WTC11 (cell line): ENCODE measurements around the gene SUMO1. TPM values are rescaled to one million over a fixed set of nuclear protein-coding genes. Genes with fewer than 3 reads are reported as not detected.

Experiments used
- ATAC-seq: fragments of 200-7000 bp; cut with Tn5 transposase; 2 replicates; pipeline ENCODE4 v1.10.0; 2021; ENCODE audit warnings: mild to moderate bottlenecking, moderate library complexity
- CTCF ChIA-PET: fragments of 300-600 bp; sonication (Branson Sonifier 250); formaldehyde crosslinking; loops from one replicate; lab custom pipeline; 2021; ENCODE audit warnings: antibody characterized with exemption; lab: Charles Lee
- POLR2A ChIA-PET: fragments of 350-600 bp; sonication (Branson Sonifier 250); formaldehyde crosslinking; loops from one replicate; lab custom pipeline; 2021; ENCODE audit warnings: antibody characterized with exemption; lab: Charles Lee
- DNase-seq: peaks from one replicate; pipeline ENCODE4 v3.0.0; 2021; ENCODE audit warnings: low spot score
- H3K27ac Mint-ChIP-seq: 2 replicates; pipeline ENCODE4 v1.8.0; 2021; ENCODE audit warnings: mixed read lengths
- H3K27me3 Mint-ChIP-seq: 2 replicates; pipeline ENCODE4 v1.8.0; 2021; ENCODE audit warnings: low read depth, mild to moderate bottlenecking, moderate library complexity, mixed read lengths
- H3K36me3 Mint-ChIP-seq: 2 replicates; pipeline ENCODE4 v1.8.0; 2021; ENCODE audit warnings: mixed read lengths
- H3K4me1 Mint-ChIP-seq: 2 replicates; pipeline ENCODE4 v1.8.0; 2022; ENCODE audit warnings: mixed read lengths
- H3K4me3 Mint-ChIP-seq: 2 replicates; pipeline ENCODE4 v1.8.0; 2021; ENCODE audit warnings: mild to moderate bottlenecking, moderate library complexity, mixed read lengths
- H3K9me3 Mint-ChIP-seq: 2 replicates; pipeline ENCODE4 v1.8.0; 2021; ENCODE audit warnings: mixed read lengths
- ARID4B ChIP-seq: sonication (generic); formaldehyde crosslinking; IDR thresholded peaks from 2 replicates; pipeline ENCODE4 v1.8.0; 2023; ENCODE audit warnings: missing genetic modification reagents, mild to moderate bottlenecking, borderline replicate concordance
- ATF1 ChIP-seq: sonication (generic); formaldehyde crosslinking; IDR thresholded peaks from 2 replicates; pipeline ENCODE4 v1.8.1; 2023; ENCODE audit warnings: mild to moderate bottlenecking, moderate library complexity, missing genetic modification reagents
- CBFB ChIP-seq: sonication (generic); formaldehyde crosslinking; IDR thresholded peaks from 2 replicates; pipeline ENCODE4 v1.8.1; 2022; ENCODE audit warnings: mild to moderate bottlenecking, low read depth, missing genetic modification reagents
- CDX4 ChIP-seq: fragments of 250-450 bp; sonication (Bioruptor Pico); IDR thresholded peaks from 2 replicates; pipeline ENCODE4 v1.9.0; 2021; ENCODE audit warnings: moderate library complexity, mild to moderate bottlenecking, inconsistent platforms, borderline replicate concordance
- CREM ChIP-seq: sonication (generic); formaldehyde crosslinking; IDR thresholded peaks from 2 replicates; pipeline ENCODE4 v1.8.1; 2022; ENCODE audit warnings: mild to moderate bottlenecking, missing genetic modification reagents, moderate library complexity
- EMX1 ChIP-seq: fragments of 250-450 bp; sonication (Bioruptor Pico); IDR thresholded peaks from 2 replicates; pipeline ENCODE4 v1.8.0; 2021; ENCODE audit warnings: mild to moderate bottlenecking
- ETV6 ChIP-seq: sonication (generic); formaldehyde crosslinking; IDR thresholded peaks from 2 replicates; pipeline ENCODE4 v1.8.1; 2022; ENCODE audit warnings: mild to moderate bottlenecking, missing genetic modification reagents
- FOXJ3 ChIP-seq: sonication (generic); formaldehyde crosslinking; IDR thresholded peaks from 2 replicates; pipeline ENCODE4 v1.9.0; 2021; ENCODE audit warnings: missing genetic modification reagents, mild to moderate bottlenecking, borderline replicate concordance
- IRF2 ChIP-seq: sonication (generic); formaldehyde crosslinking; IDR thresholded peaks from 2 replicates; pipeline ENCODE4 v1.8.0; 2022; ENCODE audit warnings: low read depth, missing genetic modification reagents, borderline replicate concordance
- MYBL2 ChIP-seq: sonication (generic); formaldehyde crosslinking; IDR thresholded peaks from 2 replicates; pipeline ENCODE4 v1.8.1; 2023; ENCODE audit warnings: mild to moderate bottlenecking, moderate library complexity, missing genetic modification reagents
- PRRX2 ChIP-seq: fragments of 250-450 bp; sonication (Bioruptor Pico); IDR thresholded peaks from 2 replicates; pipeline ENCODE4 v1.8.0; 2021; ENCODE audit warnings: mild to moderate bottlenecking
- RORB ChIP-seq: fragments of 250-450 bp; sonication (Bioruptor Pico); IDR thresholded peaks from 2 replicates; pipeline ENCODE4 v1.9.0; 2021; ENCODE audit warnings: mild to moderate bottlenecking
- SMAD3 ChIP-seq: sonication (generic); formaldehyde crosslinking; IDR thresholded peaks from 2 replicates; pipeline ENCODE4 v1.8.0; 2022; ENCODE audit warnings: missing genetic modification reagents, mild to moderate bottlenecking, borderline replicate concordance
- SMAD4 ChIP-seq: sonication (generic); formaldehyde crosslinking; IDR thresholded peaks from 2 replicates; pipeline ENCODE4 v1.8.0; 2022; ENCODE audit warnings: mild to moderate bottlenecking, missing genetic modification reagents
- SP1 ChIP-seq: sonication (generic); formaldehyde crosslinking; conservative IDR thresholded peaks from 2 replicates; pipeline ENCODE4 v1.8.1; 2022; ENCODE audit warnings: missing genetic modification reagents
- STAT6 ChIP-seq: sonication (generic); formaldehyde crosslinking; conservative IDR thresholded peaks from 2 replicates; pipeline ENCODE4 v1.8.1; 2023; ENCODE audit warnings: mild to moderate bottlenecking, low read depth, missing genetic modification reagents, moderate library complexity
- USF1 ChIP-seq: sonication (generic); formaldehyde crosslinking; IDR thresholded peaks from 2 replicates; pipeline ENCODE4 v1.8.0; 2022; ENCODE audit warnings: mild to moderate bottlenecking, missing genetic modification reagents
- USF2 ChIP-seq: sonication (generic); formaldehyde crosslinking; IDR thresholded peaks from 2 replicates; pipeline ENCODE4 v1.8.1; 2023; ENCODE audit warnings: mild to moderate bottlenecking, missing genetic modification reagents, moderate library complexity
- ZNF121 ChIP-seq: sonication (generic); formaldehyde crosslinking; IDR thresholded peaks from 2 replicates; pipeline ENCODE4 v1.8.0; 2023; ENCODE audit warnings: missing genetic modification reagents
- ZNF219 ChIP-seq: sonication (generic); formaldehyde crosslinking; IDR thresholded peaks from 2 replicates; pipeline ENCODE4 v1.8.0; 2023; ENCODE audit warnings: missing genetic modification reagents, mild to moderate bottlenecking, borderline replicate concordance
- ZNF425 ChIP-seq: fragments of 250-450 bp; sonication (Bioruptor Pico); conservative IDR thresholded peaks from 2 replicates; pipeline ENCODE4 v1.9.0; 2021; ENCODE audit warnings: mild to moderate bottlenecking
- total RNA-seq: library from RNA; stranded (reverse); gene quantifications from 3 replicates; pipeline ENCODE4 v1.2.3, GENCODE V29; 2021

Gene SUMO1
- total RNA-seq, 1 experiment from 2014 or later = 172 TPM

GRCh38 chr2:202270487-202270886 is 32.1 kb upstream of the SUMO1 start:
- CTCF ChIA-PET = no interaction called here

GRCh38 chr2:202269585-202269984 is 31.2 kb upstream of the SUMO1 start:
- Mint-ChIP-seq H3K27me3 (no peaks in the 10 kb centered on the region), H3K9me3 (no peaks in the 10 kb centered on the region), H3K4me1 (peaks cover 26% of the 10 kb centered on the region), H3K27ac (peak overlapping the region; percentile 72), H3K4me3 (peak overlapping the region; percentile 25), H3K36me3 (no peaks in the 10 kb centered on the region; the same call in 1 of the 2 replicates)
- DNase-seq (no peak), ATAC-seq (no peak)
- POLR2A ChIA-PET = interaction anchor here (2.1 kb wide), 1 partner anchor 31 kb away, joined by 13 read pairs; the partner anchor contains the start of gene SUMO1
- CTCF ChIA-PET = interaction anchor here (1.2 kb wide), 1 partner anchor 9 kb away, joined by 4 read pairs; no protein-coding TSS in a partner anchor
- no peak for TF ChIP-seq CDX4 (CRISPR knock-in tag)
- TF ChIP-seq STAT6 (CRISPR knock-in tag) = no peak
- TF ChIP-seq SMAD4 = no peak
- TF ChIP-seq SP1 (CRISPR knock-in tag) = no peak
- TF ChIP-seq ATF1 (CRISPR knock-in tag) = no peak
- no peak for TF ChIP-seq ZNF219 (CRISPR knock-in tag)
- no peak for TF ChIP-seq RORB
- TF ChIP-seq ARID4B (CRISPR knock-in tag) = no peak
- TF ChIP-seq ETV6 = no peak
- no peak for TF ChIP-seq CBFB (CRISPR knock-in tag)
- TF ChIP-seq EMX1 (CRISPR knock-in tag) = no peak
- TF ChIP-seq ZNF121 (CRISPR knock-in tag) = no peak
- TF ChIP-seq FOXJ3 = no peak
- TF ChIP-seq CREM (CRISPR knock-in tag) = no peak
- TF ChIP-seq USF2 = no peak
- no peak for TF ChIP-seq PRRX2 (CRISPR knock-in tag)
- TF ChIP-seq USF1 (CRISPR knock-in tag) = no peak
- TF ChIP-seq ZNF425 (CRISPR knock-in tag) = no peak

More at GRCh38 chr2:202270487-202270886, 32.1 kb upstream of the SUMO1 start:
- TF ChIP-seq IRF2 (CRISPR knock-in tag) = no peak
- TF ChIP-seq SMAD3 (CRISPR knock-in tag) = no peak
- peak; percentile 87 for TF ChIP-seq ZNF121 (CRISPR knock-in tag)
- TF ChIP-seq MYBL2 (CRISPR knock-in tag) = no peak
- no peak for ATAC-seq
- H3K27ac Mint-ChIP-seq = peak overlapping the region; percentile 73
- H3K9me3 Mint-ChIP-seq = no peaks in the 10 kb centered on the region
- no peaks in the 10 kb centered on the region for H3K27me3 Mint-ChIP-seq
- no peak for DNase-seq
- H3K36me3 Mint-ChIP-seq = peaks cover 5% of the 10 kb centered on the region
- no peak overlapping the region; the same call in 1 of the 2 replicates for H3K4me3 Mint-ChIP-seq
- peaks cover 26% of the 10 kb centered on the region for H3K4me1 Mint-ChIP-seq
- POLR2A ChIA-PET = interaction anchor here (2.1 kb wide), 1 partner anchor 32 kb away, joined by 13 read pairs; the partner anchor contains the start of gene SUMO1
